Right ventricle myocardium superior (tissue), 1 donor: ENCODE data around the gene LBHD2. TPM values are rescaled to one million over a fixed set of nuclear protein-coding genes. Genes with fewer than 3 reads are reported as not detected.

Experiments used
- ATAC-seq: fragments of 200-7000 bp; cut with Tn5 transposase; one replicate; pipeline ENCODE4 v1.9.1; 2020; ENCODE audit warnings: mild to moderate bottlenecking; ENCODE audit not compliant: poor library complexity
- DNase-seq: peaks from one replicate; pipeline ENCODE4 v3.0.0-alpha.2; 2020
- intact Hi-C: fragments of 100-400 bp; cut with DNase I; formaldehyde crosslinking; loops from one replicate; pipeline ENCODE4 v1.11.2; 2022
- total RNA-seq: library from RNA; stranded (reverse); fragmentation: NEBNext Ultra II Directional; extraction: Animal tissue kit (Norgen Biotek cat#: 25700); gene quantifications from one replicate; pipeline ENCODE4 v1.2.1, GENCODE V29; 2021
- donor health status: DM: no; HTN: yes; CAD: no; lungs with severe emphysema.

LBHD2 gene
- total RNA-seq, 1 donor from 2014 or later = not detected

DNA sequence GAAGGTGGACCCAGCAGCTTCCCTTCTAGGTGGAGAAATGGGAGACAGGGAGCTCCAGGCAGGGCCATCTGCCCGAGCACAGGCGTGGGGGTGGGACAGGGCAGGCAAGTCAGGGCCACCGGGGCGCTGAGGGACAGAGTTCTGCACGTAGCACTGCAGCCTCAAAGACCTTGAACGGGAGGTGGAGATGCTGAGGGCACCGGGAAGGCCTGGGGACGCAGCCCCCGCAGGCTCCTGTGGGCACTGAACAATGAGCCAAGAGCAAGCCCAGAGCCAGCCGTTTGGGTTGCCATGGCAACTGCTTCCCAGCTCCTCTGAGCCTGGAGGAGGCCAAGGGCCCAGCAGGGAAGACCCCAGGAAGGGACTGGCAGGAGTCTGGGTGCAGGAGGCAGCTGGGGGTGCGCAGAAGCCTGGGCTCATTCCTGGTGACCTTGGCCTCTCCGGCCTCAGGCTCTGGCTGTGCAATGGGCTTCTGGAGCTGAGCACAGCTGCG, 3.4 kb downstream of the LBHD2 start:
- DNase-seq (peak; percentile 17), ATAC-seq (no peak)
- intact Hi-C loops = no loop called here

DNA sequence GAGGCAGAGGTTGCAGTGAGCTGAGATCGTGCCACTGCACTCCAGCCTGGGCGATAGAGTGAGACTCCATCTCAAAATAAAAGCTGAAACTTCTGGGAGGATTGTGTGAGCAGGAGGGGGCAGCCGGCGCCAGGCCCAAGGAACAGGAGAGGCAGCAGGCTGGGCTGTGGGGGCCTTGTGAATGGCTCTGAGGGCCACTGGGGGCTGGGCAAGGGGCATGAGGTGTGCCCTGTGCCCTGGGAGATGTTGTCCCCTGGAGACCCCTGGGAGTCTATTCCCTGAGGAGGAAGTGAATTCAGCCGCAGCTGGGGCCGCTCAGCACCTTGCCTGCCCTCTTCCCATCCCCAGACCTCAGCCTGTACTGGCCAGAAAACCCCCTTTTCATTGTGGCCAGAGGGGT, 4.9 kb downstream of the LBHD2 start:
- intact Hi-C loops = no loop called here
- DNase-seq = peak; percentile 11

DNA sequence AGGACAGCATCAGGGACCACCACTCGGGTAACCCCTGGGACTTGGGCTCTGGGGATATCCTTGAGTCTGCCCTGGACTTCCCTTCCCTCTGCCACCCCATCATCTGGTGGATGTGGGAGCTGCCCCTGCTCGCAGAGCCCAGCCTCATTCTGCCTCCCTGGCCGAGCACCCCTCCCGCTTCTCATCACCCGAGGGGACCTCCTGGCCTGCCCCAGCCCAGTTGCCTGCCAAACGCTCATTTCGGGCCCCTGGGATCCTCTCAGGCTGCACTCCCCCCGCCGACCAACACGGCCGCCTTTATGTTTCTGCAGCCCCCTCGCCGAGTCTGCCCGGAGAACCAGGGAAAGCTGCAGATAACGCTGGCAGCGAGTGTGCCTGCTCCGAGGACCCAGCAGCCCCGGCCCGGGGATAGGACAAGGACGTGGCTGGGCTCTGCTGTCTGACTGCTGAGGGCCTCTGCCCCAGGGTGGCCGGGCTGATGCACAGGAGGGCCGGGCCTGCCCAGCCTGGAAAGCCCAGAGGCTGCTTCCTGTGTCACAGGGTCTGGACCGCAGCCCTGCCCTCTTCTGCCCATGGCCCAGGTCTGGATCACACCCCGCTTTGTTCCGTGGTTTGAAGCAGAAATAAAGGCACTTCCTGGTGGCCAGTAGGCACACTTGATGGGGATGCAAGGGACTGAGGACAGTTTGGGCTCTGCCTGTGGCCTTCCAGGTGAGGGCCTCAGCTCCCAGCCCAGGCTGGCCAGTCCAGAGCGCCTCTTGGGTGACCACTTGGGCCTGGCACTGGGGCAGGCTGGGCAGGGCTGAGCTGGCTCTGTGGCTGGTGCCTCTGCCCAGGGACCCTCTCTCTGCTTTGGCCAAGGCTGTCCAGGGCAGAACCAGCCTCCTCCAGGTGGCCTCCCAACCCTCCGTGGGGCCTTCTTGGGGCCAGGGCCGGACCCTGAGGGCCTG, 5.7 kb downstream of the LBHD2 start:
- DNase-seq (no peak), ATAC-seq (no peak)
- intact Hi-C loops = no loop called here

More for the DNA sequence above, 4.9 kb downstream of the LBHD2 start:
- ATAC-seq = no peak

DNA sequence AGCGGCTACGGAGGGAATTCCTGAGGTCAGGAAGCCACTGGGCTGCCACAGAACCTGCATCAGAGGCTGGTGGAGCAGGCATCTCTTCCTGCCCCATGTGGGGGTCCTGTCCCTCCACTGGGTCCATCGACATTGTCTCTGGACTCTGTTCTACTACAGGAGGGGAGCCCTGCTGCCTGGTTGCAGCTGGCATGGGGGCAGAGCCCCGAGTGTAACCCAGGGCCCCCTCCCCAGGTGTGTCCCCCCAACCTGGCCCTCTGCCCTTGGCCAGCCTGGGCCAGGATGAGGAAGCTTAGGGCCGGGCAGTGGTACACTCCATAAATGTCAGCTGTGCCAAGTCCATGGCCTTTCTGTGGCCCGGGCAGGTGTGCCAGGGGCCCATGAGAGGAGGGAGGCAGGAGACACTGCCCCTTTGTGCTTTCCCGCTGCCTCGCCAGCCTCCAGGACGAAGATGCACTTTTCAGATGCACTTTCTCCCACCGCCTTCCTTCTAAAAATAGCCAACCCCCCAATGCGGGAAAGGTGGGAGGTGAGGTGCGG, 6.5 kb downstream of the LBHD2 start:
- intact Hi-C loops = no loop called here
- ATAC-seq (no peak), DNase-seq (no peak)

DNA sequence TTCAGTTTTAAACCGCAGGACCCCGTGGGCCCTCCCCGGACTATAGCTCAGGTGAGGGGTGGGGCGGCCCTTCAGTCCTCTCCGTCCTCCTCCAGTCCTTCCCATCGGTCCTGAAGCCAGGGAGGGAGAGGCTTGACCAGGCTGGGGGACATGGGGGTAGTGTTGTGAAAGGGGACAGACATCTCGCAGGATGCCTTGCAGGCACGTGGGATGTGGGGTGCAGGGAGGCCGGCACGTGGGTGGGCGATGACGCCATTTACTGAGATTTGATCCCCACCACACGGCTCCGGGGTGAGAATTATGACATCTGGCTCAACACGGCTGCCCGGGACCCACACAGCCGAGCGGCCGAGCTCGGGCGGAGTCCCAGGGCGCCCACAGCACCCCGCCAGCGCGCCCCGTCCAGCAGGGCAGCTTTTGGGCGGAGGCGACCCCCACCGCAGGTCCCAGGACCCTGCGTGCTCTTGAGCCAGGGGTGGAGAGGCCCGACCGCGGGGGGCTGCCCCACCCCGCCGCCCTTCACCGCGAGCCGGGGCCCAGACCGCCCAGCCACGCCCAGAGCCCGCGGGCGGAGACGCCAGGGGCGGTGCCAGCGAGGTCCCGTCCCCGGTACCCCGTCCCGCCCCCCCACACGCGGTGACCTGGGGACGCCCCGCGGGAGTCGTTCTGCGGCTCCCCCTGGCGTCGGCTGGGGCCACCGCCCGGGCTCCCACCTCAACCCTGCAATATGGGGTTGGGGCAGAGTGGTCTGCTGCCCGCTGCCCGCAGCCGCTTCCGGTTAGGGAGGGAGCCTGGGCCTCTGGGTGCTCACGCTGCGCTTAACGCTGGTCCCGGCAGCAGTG, 7.3 kb downstream of the LBHD2 start:
- intact Hi-C loops = no loop called here
- peak; percentile 79 for ATAC-seq
- DNase-seq = peak; percentile 78

DNA sequence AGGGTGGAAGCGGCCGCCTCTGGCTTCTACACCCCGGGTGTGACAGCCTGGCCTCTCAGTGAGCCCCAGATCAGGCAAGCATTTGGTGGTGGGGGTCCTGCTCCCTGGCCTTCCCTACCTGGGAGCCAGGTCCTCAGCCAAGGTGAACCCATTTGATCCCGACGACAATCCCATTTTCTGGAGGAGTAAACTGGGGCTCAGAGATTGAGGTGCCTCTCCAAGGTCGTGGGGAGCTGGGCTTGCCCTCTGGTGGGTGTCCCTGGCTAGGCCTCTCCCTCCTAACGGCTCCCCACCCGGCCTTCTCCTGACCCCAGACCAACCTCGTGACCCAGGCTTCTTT, 7.8 kb downstream of the LBHD2 start:
- no peak for ATAC-seq
- DNase-seq = no peak
- intact Hi-C loops = no loop called here

DNA sequence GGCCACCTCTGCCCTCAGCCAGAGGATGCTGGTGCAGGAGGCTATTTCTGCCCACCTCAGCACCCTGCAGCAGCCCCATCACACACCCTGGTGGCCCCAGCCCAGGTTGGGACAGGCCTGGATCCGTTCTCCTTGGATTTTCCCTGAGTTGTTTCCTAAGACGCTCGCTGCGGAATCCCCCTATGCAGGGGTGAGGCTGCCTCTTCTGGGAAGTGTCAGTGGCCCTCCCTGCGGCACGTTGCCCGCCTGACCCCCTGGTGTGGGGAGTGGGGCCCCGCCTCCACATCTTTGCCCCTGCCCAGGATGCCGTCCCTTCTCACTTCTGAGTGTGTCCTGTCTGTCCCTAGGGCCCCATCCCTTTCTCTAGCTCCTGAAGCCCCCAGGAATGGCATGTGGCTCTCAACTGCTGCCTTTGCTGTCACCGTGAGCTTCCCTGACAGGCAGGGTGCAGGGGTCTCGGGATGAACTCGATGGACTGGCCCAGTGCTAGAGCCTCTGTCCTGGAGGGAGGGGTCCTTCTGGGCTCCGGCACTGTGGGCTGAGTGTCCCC, 9.9 kb downstream of the LBHD2 start:
- DNase-seq = no peak
- intact Hi-C loops = no loop called here
- ATAC-seq = no peak

DNA sequence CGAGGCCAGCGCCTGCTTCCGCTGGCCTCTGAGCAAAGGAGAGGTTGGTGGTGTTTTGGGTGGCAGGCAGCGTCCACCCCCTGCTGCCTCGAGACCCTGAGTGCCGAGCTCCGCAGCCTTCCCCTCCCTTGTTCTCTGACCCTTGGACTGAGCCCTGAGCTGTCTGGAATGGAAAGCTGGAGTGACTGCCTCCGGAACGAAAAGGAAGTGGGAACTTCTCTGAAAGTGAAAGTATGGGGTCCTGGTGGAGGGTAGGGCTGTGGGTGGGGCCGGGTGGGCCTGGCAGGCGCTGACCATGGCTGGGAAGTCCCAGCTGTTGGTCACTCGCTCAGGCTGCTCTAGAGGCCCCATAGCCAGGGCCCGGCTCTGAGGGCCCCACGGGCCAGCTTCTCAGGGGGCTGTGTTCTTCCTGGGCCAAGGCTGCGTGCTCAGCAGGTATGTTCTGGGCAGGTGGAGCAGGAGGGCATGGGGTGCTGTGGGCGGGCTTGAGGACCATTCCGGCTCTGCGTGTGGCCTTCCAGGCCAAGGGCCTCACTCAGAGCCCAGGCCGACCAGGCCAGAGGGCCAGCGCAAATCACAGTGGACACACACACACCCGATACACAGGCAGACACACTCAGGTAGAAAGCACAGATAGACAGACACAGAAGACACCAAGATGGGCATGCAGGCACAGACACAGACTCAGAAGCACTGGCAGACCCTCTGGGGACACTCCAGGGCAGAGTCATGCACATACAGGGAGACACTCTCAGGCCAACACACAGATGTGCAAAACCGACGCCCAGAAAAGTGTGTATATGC, 10.6 kb downstream of the LBHD2 start, which contains the start of gene EXOC3L4:
Gene EXOC3L4 (plus strand): TSS at position 320 of the 804 bp plus-strand sequence. CDS start 5,495 bp downstream, outside the sequence.
- intact Hi-C loops = no loop called here
- DNase-seq (no peak), ATAC-seq (peak; percentile 44)

DNA sequence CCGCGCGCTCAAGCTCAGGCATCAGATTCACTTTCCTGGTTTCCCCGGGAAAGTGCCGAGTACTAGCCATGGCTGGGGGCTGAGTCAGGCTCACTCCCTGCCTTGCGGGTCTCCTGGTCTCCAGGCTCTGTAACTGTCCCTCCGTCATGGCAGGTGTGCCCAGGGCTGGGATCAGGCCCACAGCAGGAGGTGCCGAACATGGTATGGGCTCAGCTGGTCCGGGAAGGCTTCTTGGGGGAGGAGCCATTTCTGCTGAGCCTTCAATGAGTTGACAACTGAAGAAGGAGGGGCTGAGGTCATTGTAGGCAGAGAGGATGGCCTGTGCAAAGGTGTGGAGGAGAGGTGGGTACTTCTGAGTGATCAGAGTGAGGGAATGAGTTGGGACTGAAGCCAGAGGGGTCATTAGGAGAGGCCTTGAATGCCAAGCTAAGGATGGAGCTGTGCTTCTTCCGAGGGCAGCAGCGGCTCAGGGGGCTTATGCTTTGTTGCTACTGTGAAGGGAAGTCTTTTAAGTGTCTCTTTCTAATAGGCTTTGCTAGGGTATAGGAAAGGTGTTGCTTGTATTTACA, 11.3 kb downstream of the LBHD2 start:
- intact Hi-C loops = no loop called here
- no peak for DNase-seq
- no peak for ATAC-seq

DNA sequence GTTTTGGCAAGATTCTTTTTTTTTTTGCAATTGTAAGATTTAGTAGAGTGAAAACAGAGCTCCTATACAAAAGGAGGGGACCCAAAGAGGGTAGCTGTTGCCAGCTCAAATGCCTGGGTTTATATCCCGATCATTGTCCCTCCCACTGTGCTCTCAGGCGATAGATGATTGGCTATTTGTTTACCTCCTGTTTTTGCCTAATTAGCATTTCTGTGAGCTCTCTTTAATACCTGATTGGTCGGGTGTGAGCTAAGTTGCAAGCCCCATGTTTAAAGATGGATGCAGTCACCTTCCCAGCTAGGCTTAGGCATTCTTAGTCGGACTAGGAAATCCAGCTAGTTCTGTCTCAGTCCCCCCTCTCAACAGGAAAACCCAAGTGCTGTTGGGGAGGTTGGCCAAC, 12.4 kb downstream of the LBHD2 start:
- intact Hi-C loops = no loop called here
- DNase-seq = no peak
- ATAC-seq = no peak

DNA sequence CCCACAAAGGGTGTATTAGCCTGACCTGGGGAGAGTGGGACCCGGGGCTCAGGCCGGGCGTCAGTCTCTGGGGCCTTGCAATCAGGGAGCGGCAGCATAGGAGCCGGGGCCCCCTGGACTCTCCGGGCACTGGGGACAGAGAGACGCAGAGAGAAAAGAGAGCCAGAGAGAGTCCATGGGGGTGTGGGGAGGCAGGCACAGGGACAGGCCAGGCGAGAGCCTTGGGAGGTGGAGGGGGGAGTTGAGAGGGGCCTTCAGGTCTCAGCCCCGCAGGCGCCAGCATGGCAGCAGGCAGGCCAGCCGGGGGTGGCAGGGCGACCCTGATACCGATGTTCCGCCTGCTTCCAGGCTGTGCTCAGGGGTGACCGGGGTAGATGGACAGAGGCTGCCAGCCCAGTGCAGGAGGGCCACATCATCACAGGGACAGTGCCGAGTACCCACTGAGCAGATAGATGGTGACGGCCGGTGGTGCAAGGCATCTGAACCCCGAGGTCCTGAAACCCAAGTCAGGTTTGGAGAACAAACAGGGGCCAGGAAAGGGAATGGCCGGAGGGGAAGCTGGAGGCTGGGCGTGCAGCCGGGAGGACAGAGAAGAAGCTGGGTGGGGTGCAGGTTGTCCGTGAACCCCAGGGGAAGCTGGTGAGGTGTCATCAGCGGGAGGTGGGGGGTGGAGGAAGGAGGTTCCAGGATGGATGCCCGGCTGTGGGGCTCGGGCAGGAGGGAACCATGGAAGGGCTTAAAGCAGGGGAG, 13.4 kb downstream of the LBHD2 start:
- DNase-seq (no peak), ATAC-seq (no peak)
- intact Hi-C loops = no loop called here

DNA sequence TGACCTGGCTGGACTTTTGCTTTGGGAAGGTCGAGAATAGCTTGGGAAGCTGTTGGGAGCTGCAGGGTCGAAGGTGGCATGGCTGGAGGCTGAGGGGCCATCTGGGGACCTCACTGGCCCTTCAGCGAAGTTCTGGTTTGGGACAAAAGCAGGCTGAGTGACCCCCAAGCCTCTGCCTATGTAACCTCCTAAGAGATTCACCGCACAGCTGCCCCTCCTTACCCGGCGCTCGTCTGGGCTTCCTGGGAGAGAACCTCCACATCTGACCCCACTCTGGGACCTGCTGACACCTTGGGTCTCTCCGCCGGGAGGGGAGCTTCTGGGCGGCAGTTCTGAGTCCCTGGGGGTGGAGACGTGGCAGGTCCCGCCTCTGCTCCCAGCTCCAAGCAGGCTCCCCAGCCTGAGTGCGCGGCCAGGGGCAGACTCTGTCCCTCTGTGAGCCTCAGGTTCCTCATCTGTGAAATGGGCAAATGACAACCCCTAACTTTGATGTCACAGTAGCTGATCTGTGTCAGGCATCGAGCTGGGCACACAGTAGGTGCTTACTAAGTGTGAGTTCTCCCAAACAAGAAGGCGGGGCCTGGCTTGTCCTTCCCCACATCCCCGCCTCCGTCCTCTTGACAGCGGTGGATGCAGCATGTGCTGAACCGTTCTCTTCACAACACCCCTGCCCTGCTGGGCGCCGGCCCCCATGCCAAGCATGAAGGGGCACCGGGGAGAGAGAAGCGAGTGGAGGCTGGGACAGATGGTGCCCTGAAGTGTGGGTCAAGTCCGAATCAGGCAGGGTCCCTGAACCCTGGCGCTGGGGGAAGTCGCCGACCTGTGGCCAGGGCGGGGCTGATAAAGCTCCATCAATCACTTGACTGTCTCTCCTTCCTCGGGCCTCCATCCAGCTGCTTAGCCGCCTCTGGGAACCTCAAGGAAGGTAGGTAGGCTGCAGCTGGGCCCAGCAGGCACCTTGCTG, 14.3 kb downstream of the LBHD2 start:
- intact Hi-C loops = no loop called here
- DNase-seq (no peak), ATAC-seq (no peak)

DNA sequence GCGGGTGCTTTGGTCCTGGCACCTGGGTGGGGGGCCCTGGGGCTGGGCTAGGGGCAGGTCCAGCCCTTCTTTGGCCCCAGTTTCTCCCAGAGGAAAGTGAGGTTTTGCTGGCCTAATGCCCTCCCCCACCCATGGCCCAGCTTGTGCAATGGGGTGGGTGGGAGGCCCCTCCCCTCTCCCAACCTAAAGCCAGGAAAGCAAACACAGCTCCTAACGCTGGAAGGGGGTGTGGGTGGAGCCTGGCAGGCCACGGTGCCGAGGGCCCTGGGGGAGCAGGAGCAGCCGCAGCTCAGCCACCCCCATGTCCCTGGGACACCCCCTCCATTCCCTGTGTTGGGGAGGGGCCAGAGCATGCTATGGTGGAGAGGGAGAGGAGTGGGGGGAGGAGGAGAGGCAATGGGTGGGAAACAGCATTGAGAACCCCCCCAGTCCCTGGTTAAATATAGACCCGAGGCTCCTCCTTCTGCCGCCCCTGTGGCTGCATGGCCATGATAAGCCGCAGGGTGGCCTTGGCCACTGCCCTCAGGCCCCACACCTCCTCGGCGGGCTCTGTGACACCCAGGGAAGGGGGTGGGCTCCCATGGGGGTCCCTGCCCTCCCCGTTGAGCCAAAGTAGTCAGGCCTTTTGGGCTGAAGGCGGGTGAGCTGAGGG, 15.2 kb downstream of the LBHD2 start:
- no peak for ATAC-seq
- DNase-seq = no peak
- intact Hi-C loops = no loop called here

DNA sequence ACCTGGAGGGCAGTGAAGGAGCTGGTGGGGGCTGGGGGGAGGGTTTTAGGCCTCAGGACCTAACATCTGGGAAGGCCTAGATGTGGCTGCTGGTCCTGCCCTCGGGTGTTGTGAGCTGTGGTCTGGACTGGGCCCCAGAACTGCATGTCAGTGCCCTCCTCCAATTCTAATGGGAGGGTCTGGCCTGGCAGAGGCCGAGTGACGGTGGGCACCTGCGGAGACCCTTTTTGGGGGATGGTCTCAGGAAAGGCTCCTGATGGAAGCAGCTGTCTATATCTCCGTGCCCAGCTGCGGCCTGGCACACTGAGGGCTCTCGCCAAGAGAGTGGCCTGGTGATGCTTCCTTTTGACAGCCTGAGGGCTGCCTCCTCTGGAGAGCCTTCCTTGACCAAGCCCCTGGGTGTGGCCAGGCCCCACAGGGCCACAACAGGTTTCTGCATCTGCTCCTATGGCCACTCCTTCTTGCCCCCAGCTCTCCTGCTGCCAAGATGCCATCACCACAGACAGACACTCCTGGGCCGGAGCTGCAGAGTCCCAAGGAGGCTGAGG, 15.8 kb downstream of the LBHD2 start:
- ATAC-seq = no peak
- intact Hi-C loops = loop anchor here (5.0 kb wide), 1 partner anchor 87 kb away; no protein-coding TSS in a partner anchor
- DNase-seq = no peak
